ENCODE measurements around the gene RCAN2. TPM values are rescaled to one million over a fixed set of nuclear protein-coding genes. Genes with fewer than 3 reads are reported as not detected.

The RCAN2 gene
- total RNA-seq, 4 donors from 2014 or later: 28.7 to 79.1 (median 36.3) TPM

- Histone ChIP-seq H3K9me3 (no peaks in the 10 kb centered on the region), H3K27ac (replicated peaks in 1 of 4) (no peak overlapping the region), H3K36me3 (no peaks in the 10 kb centered on the region), H3K4me1 (peaks cover 28 to 42% (median 36%) of the 10 kb centered on the region in 4 donors), H3K27me3 (no peaks in the 10 kb centered on the region), H3K4me3 (no peak overlapping the region)
- no peak for DNase-seq (ENCODE audit: extremely low spot score)
- 70% methylated on average over 3 of the region's 3 CpGs for WGBS
- intact Hi-C loops (cut with DNase I): no loop called here
- no peak for TF ChIP-seq CTCF (IDR thresholded peaks at IDR 0.05)
- TF ChIP-seq POLR2A (IDR thresholded peaks at IDR 0.05; ENCODE audit: low read depth): no peak
- no peak for TF ChIP-seq POLR2AphosphoS5 (IDR thresholded peaks at IDR 0.05)
- no peak for TF ChIP-seq EP300 (IDR thresholded peaks at IDR 0.05)
These were observed 202.4 kb downstream of the RCAN2 start for GRCh38 chr6:46288835-46289234.

DNA sequence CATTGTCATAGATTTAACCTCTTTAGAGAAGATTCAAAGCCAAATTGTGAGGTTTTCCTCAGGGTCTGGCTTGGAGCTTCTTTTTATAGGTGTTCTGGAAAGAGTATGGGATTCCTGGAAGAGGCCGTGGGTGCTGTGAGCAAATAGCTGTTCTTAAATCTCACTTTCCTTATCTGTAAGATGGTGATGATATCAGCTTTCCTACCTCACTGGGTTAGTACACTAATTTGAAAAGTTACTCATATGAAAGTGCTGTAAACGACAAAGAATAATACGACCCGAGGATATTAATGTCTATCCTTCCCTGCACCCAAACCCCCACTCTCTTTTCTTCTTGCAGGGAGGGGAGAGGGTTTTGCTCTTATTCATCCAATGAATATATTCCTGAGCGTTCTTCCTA, 203.6 kb downstream of the RCAN2 start:
- intact Hi-C loops (cut with DNase I): no loop called here
- no peak for DNase-seq (ENCODE audit: extremely low spot score)
- WGBS: 78% methylated on average over 5 of the region's 5 CpGs
- Histone ChIP-seq H3K4me3 (no peak overlapping the region), H3K4me1 (peaks cover 28 to 42% (median 34%) of the 10 kb centered on the region in 4 donors), H3K9me3 (no peaks in the 10 kb centered on the region), H3K27ac (replicated peaks in 1 of 4) (no peak overlapping the region), H3K27me3 (no peaks in the 10 kb centered on the region), H3K36me3 (no peaks in the 10 kb centered on the region)
- no peak for TF ChIP-seq CTCF (IDR thresholded peaks at IDR 0.05)
- TF ChIP-seq POLR2A (IDR thresholded peaks at IDR 0.05; ENCODE audit: low read depth): no peak
- TF ChIP-seq POLR2AphosphoS5 (IDR thresholded peaks at IDR 0.05): no peak
- TF ChIP-seq EP300 (IDR thresholded peaks at IDR 0.05): no peak

GRCh38 chr6:46287043-46287442, 204.2 kb downstream of the RCAN2 start:
- H3K27me3 ChIP-seq: no peaks in the 10 kb centered on the region
- DNase-seq (ENCODE audit: extremely low spot score): peak; percentile 57
- no peaks in the 10 kb centered on the region for H3K36me3 ChIP-seq
- H3K4me3 ChIP-seq: no peak overlapping the region
- H3K4me1 ChIP-seq: peaks cover 27 to 41% (median 34%) of the 10 kb centered on the region in 4 donors
- TF ChIP-seq EP300 (IDR thresholded peaks at IDR 0.05) (no peak), POLR2AphosphoS5 (IDR thresholded peaks at IDR 0.05) (no peak), POLR2A (IDR thresholded peaks at IDR 0.05; ENCODE audit: low read depth) (no peak), CTCF (IDR thresholded peaks at IDR 0.05) (no peak)
- no peak overlapping the region for H3K27ac ChIP-seq (replicated peaks in 1 of 4)
- no peaks in the 10 kb centered on the region for H3K9me3 ChIP-seq
- intact Hi-C loops (cut with DNase I): no loop called here
- WGBS: 89% methylated on average over 2 of the region's 2 CpGs

DNA sequence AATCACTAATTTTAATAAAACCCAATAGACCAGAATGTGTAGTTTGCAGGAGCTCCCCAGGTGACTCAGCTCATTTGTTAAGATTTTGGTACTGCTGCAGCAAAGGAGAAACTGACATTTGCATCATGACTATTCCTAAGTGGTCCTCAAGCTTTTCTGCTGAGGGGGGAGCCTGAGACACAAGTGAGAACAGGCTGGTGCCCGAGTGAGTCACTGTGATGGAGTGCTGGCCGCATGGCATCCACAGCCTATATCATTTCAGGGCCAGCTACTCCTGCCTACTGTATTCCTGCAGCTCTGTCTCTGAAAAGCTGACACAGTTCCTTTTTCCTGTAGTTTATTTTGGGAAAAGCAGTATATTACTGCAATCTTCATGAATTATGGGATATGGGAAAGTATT, 206.8 kb downstream of the RCAN2 start:
- no peak overlapping the region for H3K4me3 ChIP-seq
- peaks cover 5 to 23% (median 12%) of the 10 kb centered on the region in 4 donors for H3K4me1 ChIP-seq

More for the DNA sequence above, 206.8 kb downstream of the RCAN2 start:
- Histone ChIP-seq H3K9me3 (no peaks in the 10 kb centered on the region), H3K27me3 (no peaks in the 10 kb centered on the region), H3K27ac (replicated peaks in 1 of 4) (no peak overlapping the region), H3K36me3 (no peaks in the 10 kb centered on the region)
- 94% methylated on average over 2 of the region's 2 CpGs for WGBS
- DNase-seq (ENCODE audit: extremely low spot score): peak; percentile 26
- intact Hi-C loops (cut with DNase I): no loop called here
- TF ChIP-seq EP300 (IDR thresholded peaks at IDR 0.05) (no peak), POLR2A (IDR thresholded peaks at IDR 0.05; ENCODE audit: low read depth) (no peak), POLR2AphosphoS5 (IDR thresholded peaks at IDR 0.05) (no peak), CTCF (IDR thresholded peaks at IDR 0.05) (no peak)

Data from esophagus muscularis mucosa (tissue), 4 donors.